CD4-positive, alpha-beta T cell treated with Interferon alpha-2 for 1 hour (primary cell): Measurements from ENCODE around the gene SLC35B1.
"Not testable (repeated sequence)": the region's sequence is repeated elsewhere in the genome, so short reads cannot be mapped to it uniquely, and the experiment has no call there.

Experiments
- DNase-seq, 2 donors: peaks; one replicate each; pipeline ENCODE4 v3.0.0-alpha.2; 2020 to 2022

Gene SLC35B1

GRCh38 chr17:49699966-49700575 is 7.7 kb downstream of the SLC35B1 start:
- no peak for DNase-seq

GRCh38 chr17:49698005-49698404 is 9.8 kb downstream of the SLC35B1 start:
- DNase-seq: no peak

GRCh38 chr17:49696233-49696761 is 11.5 kb downstream of the SLC35B1 start:
- peak; percentile 74 to 81 for DNase-seq

- no peak for DNase-seq
Observed at GRCh38 chr17:49695698-49696232, 12.0 kb downstream of the SLC35B1 start.

GRCh38 chr17:49694847-49695697 is 12.7 kb downstream of the SLC35B1 start:
- peak; percentile 69 to 78 for DNase-seq

- DNase-seq: no peak
Observed at GRCh38 chr17:49692751-49693150, 15.0 kb downstream of the SLC35B1 start.

GRCh38 chr17:49691677-49692191 is 16.0 kb downstream of the SLC35B1 start:
- DNase-seq: no peak

GRCh38 chr17:49691086-49691676 is 16.6 kb downstream of the SLC35B1 start:
- DNase-seq: no peak

GRCh38 chr17:49690256-49690655 is 17.5 kb downstream of the SLC35B1 start:
- DNase-seq: no peak

GRCh38 chr17:49688848-49689247 is 18.9 kb downstream of the SLC35B1 start:
- no peak for DNase-seq

GRCh38 chr17:49687878-49688491 is 19.8 kb downstream of the SLC35B1 start:
- DNase-seq: peak in 1 of 2 donors; percentile 40

- DNase-seq: no peak
Observed at GRCh38 chr17:49681106-49681979, 26.4 kb downstream of the SLC35B1 start.

GRCh38 chr17:49680314-49680713 is 27.4 kb downstream of the SLC35B1 start:
- DNase-seq: no peak

- peak; percentile 100 for DNase-seq
Observed at GRCh38 chr17:49677933-49678847, 29.6 kb downstream of the SLC35B1 start, which contains the start of gene SPOP. TSS of gene SPOP (minus strand) at chr17:49678097. CDS start at chr17:49622810, 55,287 bp downstream.

GRCh38 chr17:49677134-49677932 is 30.4 kb downstream of the SLC35B1 start:
- peak; percentile 95 for DNase-seq

- peak; percentile 77 to 88 for DNase-seq
Observed at GRCh38 chr17:49676276-49676868, 31.4 kb downstream of the SLC35B1 start.

GRCh38 chr17:49674507-49674906 is 33.3 kb downstream of the SLC35B1 start:
- no peak for DNase-seq

- not testable (repeated sequence) for DNase-seq
Observed at GRCh38 chr17:49673679-49674078, 34.1 kb downstream of the SLC35B1 start.

GRCh38 chr17:49670641-49671040 is 37.1 kb downstream of the SLC35B1 start:
- no peak for DNase-seq
